ENCODE results near the gene SLC17A7. TPM values are rescaled to one million over a fixed set of nuclear protein-coding genes. Genes with fewer than 3 reads are reported as not detected.

SLC17A7 gene
- total and polyA plus RNA-seq, 2 of the 8 experiments (the other 6 are each of a cell fraction or from before 2014, with no cell fraction given), result 2.7 to 3.0 TPM

GRCh38 chr19:49458567-49458903 lies 17.2 kb upstream of the SLC17A7 start (continued):
- TF ChIP-seq CHD7 (IDR thresholded peaks at IDR 0.05; ENCODE audit: insufficient replicate concordance, low read length) (no peak), E2F6 (IDR thresholded peaks at IDR 0.05) (no peak), SIX5 (IDR thresholded peaks at IDR 0.05; ENCODE audit: low read depth, low read length) (no peak), POLR2AphosphoS5 (IDR thresholded peaks at IDR 0.05; ENCODE audit: low read depth, low read length) (no peak), POU5F1 (IDR thresholded peaks at IDR 0.05; ENCODE audit: low read depth, low read length) (no peak)
